ENCODE results near the gene SLC6A20.

Gene SLC6A20

GRCh38 chr3:45795509-45795881 lies 841 bp downstream of the SLC6A20 start:
- no peaks in the 10 kb centered on the region for H3K4me1 ChIP-seq (ENCODE audit: control insufficient read depth, insufficient read depth, low read length)
- TF ChIP-seq, protein P1, sequence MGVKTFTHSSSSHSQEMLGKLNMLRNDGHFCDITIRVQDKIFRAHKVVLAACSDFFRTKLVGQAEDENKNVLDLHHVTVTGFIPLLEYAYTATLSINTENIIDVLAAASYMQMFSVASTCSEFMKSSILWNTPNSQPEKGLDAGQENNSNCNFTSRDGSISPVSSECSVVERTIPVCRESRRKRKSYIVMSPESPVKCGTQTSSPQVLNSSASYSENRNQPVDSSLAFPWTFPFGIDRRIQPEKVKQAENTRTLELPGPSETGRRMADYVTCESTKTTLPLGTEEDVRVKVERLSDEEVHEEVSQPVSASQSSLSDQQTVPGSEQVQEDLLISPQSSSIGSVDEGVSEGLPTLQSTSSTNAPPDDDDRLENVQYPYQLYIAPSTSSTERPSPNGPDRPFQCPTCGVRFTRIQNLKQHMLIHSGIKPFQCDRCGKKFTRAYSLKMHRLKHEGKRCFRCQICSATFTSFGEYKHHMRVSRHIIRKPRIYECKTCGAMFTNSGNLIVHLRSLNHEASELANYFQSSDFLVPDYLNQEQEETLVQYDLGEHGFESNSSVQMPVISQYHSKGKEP (tag by site-specific recombination; IDR thresholded peaks at IDR 0.05), result no peak
- no peak for TF ChIP-seq BCL11B (tag by site-specific recombination; IDR thresholded peaks at IDR 0.05; ENCODE audit: low read depth)
- TF ChIP-seq ZNF335 (tag by site-specific recombination; conservative IDR thresholded peaks at IDR 0.05), result no peak
- no peak for TF ChIP-seq ZNF701 (tag by site-specific recombination; IDR thresholded peaks at IDR 0.05)
- TF ChIP-seq, protein P2, sequence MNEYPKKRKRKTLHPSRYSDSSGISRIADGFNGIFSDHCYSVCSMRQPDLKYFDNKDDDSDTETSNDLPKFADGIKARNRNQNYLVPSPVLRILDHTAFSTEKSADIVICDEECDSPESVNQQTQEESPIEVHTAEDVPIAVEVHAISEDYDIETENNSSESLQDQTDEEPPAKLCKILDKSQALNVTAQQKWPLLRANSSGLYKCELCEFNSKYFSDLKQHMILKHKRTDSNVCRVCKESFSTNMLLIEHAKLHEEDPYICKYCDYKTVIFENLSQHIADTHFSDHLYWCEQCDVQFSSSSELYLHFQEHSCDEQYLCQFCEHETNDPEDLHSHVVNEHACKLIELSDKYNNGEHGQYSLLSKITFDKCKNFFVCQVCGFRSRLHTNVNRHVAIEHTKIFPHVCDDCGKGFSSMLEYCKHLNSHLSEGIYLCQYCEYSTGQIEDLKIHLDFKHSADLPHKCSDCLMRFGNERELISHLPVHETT (tag by site-specific recombination; IDR thresholded peaks at IDR 0.05), result no peak
- TF ChIP-seq SP3 (tag by site-specific recombination; IDR thresholded peaks at IDR 0.05), result no peak
- TF ChIP-seq, protein P3, sequence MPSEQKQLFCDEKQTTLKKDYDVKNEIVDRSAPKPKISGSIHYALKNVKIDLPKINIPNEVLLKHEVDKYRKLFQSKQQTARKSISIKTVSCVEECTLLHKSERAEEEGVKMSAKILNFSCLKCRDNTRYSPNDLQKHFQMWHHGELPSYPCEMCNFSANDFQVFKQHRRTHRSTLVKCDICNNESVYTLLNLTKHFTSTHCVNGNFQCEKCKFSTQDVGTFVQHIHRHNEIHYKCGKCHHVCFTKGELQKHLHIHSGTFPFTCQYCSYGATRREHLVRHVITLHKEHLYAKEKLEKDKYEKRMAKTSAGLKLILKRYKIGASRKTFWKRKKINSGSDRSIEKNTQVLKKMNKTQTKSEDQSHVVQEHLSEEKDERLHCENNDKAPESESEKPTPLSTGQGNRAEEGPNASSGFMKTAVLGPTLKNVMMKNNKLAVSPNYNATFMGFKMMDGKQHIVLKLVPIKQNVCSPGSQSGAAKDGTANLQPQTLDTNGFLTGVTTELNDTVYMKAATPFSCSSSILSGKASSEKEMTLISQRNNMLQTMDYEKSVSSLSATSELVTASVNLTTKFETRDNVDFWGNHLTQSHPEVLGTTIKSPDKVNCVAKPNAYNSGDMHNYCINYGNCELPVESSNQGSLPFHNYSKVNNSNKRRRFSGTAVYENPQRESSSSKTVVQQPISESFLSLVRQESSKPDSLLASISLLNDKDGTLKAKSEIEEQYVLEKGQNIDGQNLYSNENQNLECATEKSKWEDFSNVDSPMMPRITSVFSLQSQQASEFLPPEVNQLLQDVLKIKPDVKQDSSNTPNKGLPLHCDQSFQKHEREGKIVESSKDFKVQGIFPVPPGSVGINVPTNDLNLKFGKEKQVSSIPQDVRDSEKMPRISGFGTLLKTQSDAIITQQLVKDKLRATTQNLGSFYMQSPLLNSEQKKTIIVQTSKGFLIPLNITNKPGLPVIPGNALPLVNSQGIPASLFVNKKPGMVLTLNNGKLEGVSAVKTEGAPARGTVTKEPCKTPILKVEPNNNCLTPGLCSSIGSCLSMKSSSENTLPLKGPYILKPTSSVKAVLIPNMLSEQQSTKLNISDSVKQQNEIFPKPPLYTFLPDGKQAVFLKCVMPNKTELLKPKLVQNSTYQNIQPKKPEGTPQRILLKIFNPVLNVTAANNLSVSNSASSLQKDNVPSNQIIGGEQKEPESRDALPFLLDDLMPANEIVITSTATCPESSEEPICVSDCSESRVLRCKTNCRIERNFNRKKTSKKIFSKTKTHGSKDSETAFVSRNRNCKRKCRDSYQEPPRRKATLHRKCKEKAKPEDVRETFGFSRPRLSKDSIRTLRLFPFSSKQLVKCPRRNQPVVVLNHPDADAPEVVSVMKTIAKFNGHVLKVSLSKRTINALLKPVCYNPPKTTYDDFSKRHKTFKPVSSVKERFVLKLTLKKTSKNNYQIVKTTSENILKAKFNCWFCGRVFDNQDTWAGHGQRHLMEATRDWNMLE (tag by site-specific recombination; conservative IDR thresholded peaks at IDR 0.05; ENCODE audit: low read depth), result no peak
- POLR2A ChIA-PET, result no interaction called here
- CTCF ChIA-PET, result interaction anchor here (1.0 kb wide), 1 partner anchor 32 kb away, joined by 3 read pairs; no protein-coding TSS in a partner anchor
- no peak overlapping the region for H3K4me3 ChIP-seq (ENCODE audit: low read depth, low read length)
- H3K27ac ChIP-seq (ENCODE audit: extremely low read depth, low read depth, low read length), result no peak overlapping the region
- no peaks in the 10 kb centered on the region for H3K36me3 ChIP-seq (ENCODE audit: control insufficient read depth in 2 of 2, insufficient read depth in 1 of 2, low read length in 2 of 2)
- no peaks in the 10 kb centered on the region for H3K9me3 ChIP-seq (ENCODE audit: control insufficient read depth, insufficient read depth, low read depth, low read length)

GRCh38 chr3:45794660-45795059 lies 1.7 kb downstream of the SLC6A20 start:
- Histone ChIP-seq H3K4me1 (ENCODE audit: control insufficient read depth, insufficient read depth, low read length) (no peaks in the 10 kb centered on the region), H3K36me3 (ENCODE audit: control insufficient read depth in 2 of 2, insufficient read depth in 1 of 2, low read length in 2 of 2) (no peaks in the 10 kb centered on the region), H3K4me3 (ENCODE audit: low read depth, low read length) (no peak overlapping the region), H3K27ac (ENCODE audit: extremely low read depth, low read depth, low read length) (no peak overlapping the region), H3K9me3 (ENCODE audit: control insufficient read depth, insufficient read depth, low read depth, low read length) (no peaks in the 10 kb centered on the region)
- TF ChIP-seq ZNF830 (tag by site-specific recombination; IDR thresholded peaks at IDR 0.05; ENCODE audit: low read depth) (no peak), PRDM10 (tag by site-specific recombination; IDR thresholded peaks at IDR 0.05) (no peak)
- ChIA-PET CTCF (interaction anchor here (0.6 kb wide), 1 partner anchor 274 kb away, joined by 3 read pairs; no protein-coding TSS in a partner anchor), POLR2A (no interaction called here)

All from HEK293 (cell line).